Effector memory CD4-positive, alpha-beta T cell (primary cell): ENCODE data around the gene REC8.

ENCODE experiments used
- DNase-seq, 3 donors: peaks; one replicate each; pipeline ENCODE4 v3.0.0-alpha.2; 2020
- H3K27ac ChIP-seq: 2 replicates; pipeline ENCODE4 v1.7.0; 2013; ENCODE audit warnings: mild to moderate bottlenecking, low read length, moderate library complexity; ENCODE audit not compliant: insufficient read depth, poor library complexity, severe bottlenecking
- H3K27me3 ChIP-seq: replicated peaks from 2 replicates; pipeline ENCODE4 v1.7.0; 2013; ENCODE audit warnings: mild to moderate bottlenecking, low read length; ENCODE audit not compliant: insufficient read depth, control insufficient read depth, poor library complexity, severe bottlenecking
- H3K36me3 ChIP-seq: 2 replicates; pipeline ENCODE4 v1.7.0; 2013; ENCODE audit warnings: mild to moderate bottlenecking, low read length, moderate library complexity; ENCODE audit not compliant: control insufficient read depth, insufficient read depth
- H3K4me1 ChIP-seq: 2 replicates; pipeline ENCODE4 v1.7.0; 2013; ENCODE audit warnings: low read length, mild to moderate bottlenecking; ENCODE audit not compliant: control insufficient read depth, insufficient read depth, poor library complexity, severe bottlenecking
- H3K4me3 ChIP-seq: 2 replicates; pipeline ENCODE4 v1.7.0; 2013; ENCODE audit warnings: low read length, low read depth, mild to moderate bottlenecking; ENCODE audit not compliant: insufficient read depth, poor library complexity, severe bottlenecking
- H3K9me3 ChIP-seq: 2 replicates; pipeline ENCODE4 v1.7.0; 2013; ENCODE audit warnings: mild to moderate bottlenecking, low read length, moderate library complexity; ENCODE audit not compliant: control insufficient read depth

The REC8 gene

GRCh38 chr14:24182110-24182882 is 10.4 kb downstream of the REC8 start:
- H3K27me3 ChIP-seq: no peaks in the 10 kb centered on the region
- H3K27ac ChIP-seq: no peak overlapping the region
- no peak for DNase-seq
- peaks cover under 1% of the 10 kb centered on the region for H3K4me1 ChIP-seq
- no peak overlapping the region for H3K4me3 ChIP-seq
- no peaks in the 10 kb centered on the region for H3K9me3 ChIP-seq
- peaks cover 93% of the 10 kb centered on the region for H3K36me3 ChIP-seq

- H3K4me1 ChIP-seq: peaks cover 8% of the 10 kb centered on the region
- DNase-seq: no peak
- peaks cover 87% of the 10 kb centered on the region for H3K36me3 ChIP-seq
- H3K27me3 ChIP-seq: no peaks in the 10 kb centered on the region
- no peaks in the 10 kb centered on the region for H3K9me3 ChIP-seq
- no peak overlapping the region for H3K27ac ChIP-seq
- no peak overlapping the region for H3K4me3 ChIP-seq
Measured at GRCh38 chr14:24183014-24183481, 11.2 kb downstream of the REC8 start.

GRCh38 chr14:24184104-24184970 is 12.5 kb downstream of the REC8 start:
- DNase-seq: no peak
- peaks cover 19% of the 10 kb centered on the region for H3K4me1 ChIP-seq
- H3K27me3 ChIP-seq: no peaks in the 10 kb centered on the region
- H3K9me3 ChIP-seq: no peaks in the 10 kb centered on the region
- H3K4me3 ChIP-seq: no peak overlapping the region
- H3K27ac ChIP-seq: no peak overlapping the region
- peaks cover 75% of the 10 kb centered on the region for H3K36me3 ChIP-seq

GRCh38 chr14:24185026-24185425 is 13.1 kb downstream of the REC8 start:
- Histone ChIP-seq H3K9me3 (no peaks in the 10 kb centered on the region), H3K27ac (no peak overlapping the region), H3K36me3 (peaks cover 71% of the 10 kb centered on the region), H3K4me1 (peaks cover 19% of the 10 kb centered on the region), H3K4me3 (no peak overlapping the region), H3K27me3 (no peaks in the 10 kb centered on the region)
- DNase-seq: no peak

- no peaks in the 10 kb centered on the region for H3K9me3 ChIP-seq
- DNase-seq: no peak
- H3K4me1 ChIP-seq: peaks cover 19% of the 10 kb centered on the region
- peaks cover 68% of the 10 kb centered on the region for H3K36me3 ChIP-seq
- H3K4me3 ChIP-seq: no peak overlapping the region
- no peak overlapping the region for H3K27ac ChIP-seq
- H3K27me3 ChIP-seq: no peaks in the 10 kb centered on the region
Measured at GRCh38 chr14:24185741-24186140, 13.9 kb downstream of the REC8 start.

GRCh38 chr14:24186831-24187538 is 15.1 kb downstream of the REC8 start:
- no peak overlapping the region for H3K4me3 ChIP-seq
- peak overlapping the region; percentile 81 for H3K27ac ChIP-seq
- peaks cover 55% of the 10 kb centered on the region for H3K36me3 ChIP-seq
- no peaks in the 10 kb centered on the region for H3K9me3 ChIP-seq
- H3K4me1 ChIP-seq: peaks cover 19% of the 10 kb centered on the region
- no peak for DNase-seq
- H3K27me3 ChIP-seq: no peaks in the 10 kb centered on the region

GRCh38 chr14:24187539-24187915 is 15.6 kb downstream of the REC8 start:
- DNase-seq: no peak
- no peaks in the 10 kb centered on the region for H3K27me3 ChIP-seq
- H3K36me3 ChIP-seq: peaks cover 53% of the 10 kb centered on the region
- H3K9me3 ChIP-seq: no peaks in the 10 kb centered on the region
- H3K27ac ChIP-seq: peak overlapping the region; percentile 81
- peaks cover 19% of the 10 kb centered on the region for H3K4me1 ChIP-seq
- H3K4me3 ChIP-seq: peak overlapping the region; percentile 74

- DNase-seq: peak; percentile 92 to 95 (median 94)
Measured at GRCh38 chr14:24188251-24189058, 16.6 kb downstream of the REC8 start, which contains the start of gene IPO4. Gene IPO4, minus strand, starts transcription at chr14:24188816. Its CDS starts 29 bp downstream, at chr14:24188787.

GRCh38 chr14:24189059-24189375 is 17.1 kb downstream of the REC8 start:
- Histone ChIP-seq H3K9me3 (no peaks in the 10 kb centered on the region), H3K36me3 (peaks cover 41% of the 10 kb centered on the region), H3K27ac (peak overlapping the region; percentile 81), H3K4me1 (peaks cover 19% of the 10 kb centered on the region), H3K4me3 (peak overlapping the region; percentile 74), H3K27me3 (no peaks in the 10 kb centered on the region)
- no peak for DNase-seq

More at GRCh38 chr14:24188251-24189058, 16.6 kb downstream of the REC8 start, which contains the start of gene IPO4:
- H3K27me3 ChIP-seq: no peaks in the 10 kb centered on the region
- H3K36me3 ChIP-seq: peaks cover 46% of the 10 kb centered on the region
- H3K4me1 ChIP-seq: peaks cover 19% of the 10 kb centered on the region
- H3K4me3 ChIP-seq: peak within 1 kb of the TSS; percentile 74
- peak within 1 kb of the TSS; percentile 81 for H3K27ac ChIP-seq
- H3K9me3 ChIP-seq: no peaks in the 10 kb centered on the region
